Thoracic aorta (tissue), 2 donors: ENCODE measurements around the gene TGFB2. TPM values are rescaled to one million over a fixed set of nuclear protein-coding genes. Genes with fewer than 3 reads are reported as not detected.

Source experiments
- ATAC-seq: fragments of 150-250 bp; one replicate; pipeline ENCODE4 v1.8.0; 2017; ENCODE audit warnings: low read depth; ENCODE audit not compliant: insufficient number of reproducible peaks, low FRiP score
- DNase-seq: peaks from one replicate; pipeline ENCODE4 v3.0.0-alpha.2; 2020; ENCODE audit warnings: low spot score
- H3K27ac ChIP-seq, 2 donors: fragments of 200-600 bp; sonication (generic); 1 replicate in 1 of 2; 2 replicates in 1 of 2; pipeline ENCODE4 v1.5.1; 2016; ENCODE audit warnings: mild to moderate bottlenecking in 2 of 2, moderate library complexity in 2 of 2
- H3K27me3 ChIP-seq: fragments of 200-600 bp; sonication (generic); replicated peaks from 2 replicates; pipeline ENCODE4 v1.6.0; 2016; ENCODE audit warnings: mild to moderate bottlenecking; ENCODE audit not compliant: insufficient read depth
- H3K36me3 ChIP-seq: fragments of 200-600 bp; sonication (generic); one replicate; pipeline ENCODE4 v1.5.1; 2016
- H3K4me1 ChIP-seq, 2 donors: fragments of 200-600 bp; sonication (generic); 1 replicate in 1 of 2; 2 replicates in 1 of 2; pipeline versions ENCODE4 v1.5.1 to v1.6.0; 2016; ENCODE audit warnings: low read depth in 2 of 2, mild to moderate bottlenecking in 1 of 2; ENCODE audit not compliant: control insufficient read depth in 1 of 2
- H3K4me3 ChIP-seq: fragments of 200-600 bp; sonication (generic); 2 replicates; pipeline ENCODE4 v1.5.1; 2016; ENCODE audit warnings: mild to moderate bottlenecking
- H3K9me3 ChIP-seq: fragments of 200-600 bp; sonication (generic); 2 replicates; pipeline ENCODE4 v1.5.1; 2016
- total RNA-seq, 2 donors: library from RNA; depleted of rRNA; stranded (reverse); fragments of >200 nt; gene quantifications; one replicate each; pipeline versions ENCODE4 v1.1.0 to v1.2.3, GENCODE V29; 2016
- TF ChIP-seq, protein P1 (sequence below): fragments of 200-600 bp; sonication (generic); IDR thresholded peaks from one replicate; pipeline ENCODE4 v1.5.1; 2019; ENCODE audit warnings: antibody characterized with exemption

The TGFB2 gene
- total RNA-seq, 2 donors from 2014 or later, result 9.1 to 9.2 TPM

DNA sequence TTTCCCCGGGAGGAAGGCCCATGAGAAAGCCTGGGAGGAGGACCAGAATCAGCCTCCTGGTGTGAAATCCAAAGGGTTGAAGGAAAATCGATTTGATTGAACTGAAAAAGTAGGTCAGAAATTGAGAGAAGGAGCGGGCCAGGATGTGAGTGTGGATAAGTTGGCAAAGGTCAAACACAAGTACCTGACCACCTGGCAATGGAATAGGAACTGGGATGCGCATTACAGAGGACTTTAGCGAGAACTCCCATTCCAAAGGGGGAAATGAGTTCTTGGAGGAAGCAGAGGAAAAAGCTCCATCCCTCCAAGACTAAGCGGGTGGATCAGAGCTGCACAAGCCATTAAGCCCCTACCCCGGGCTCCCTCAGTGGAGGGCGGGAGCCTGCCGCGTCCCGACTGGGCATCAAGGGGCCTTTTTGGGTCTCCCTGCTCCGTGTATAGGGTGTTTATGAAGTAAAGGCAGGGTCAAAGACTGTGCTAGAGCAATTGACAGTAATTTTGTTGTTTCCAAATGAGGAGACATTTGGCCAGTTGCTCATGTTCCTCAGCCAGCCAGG lies 56.4 kb downstream of the TGFB2 start:
- DNase-seq (no peak), ATAC-seq (no peak)
- no peaks in the 10 kb centered on the region for H3K27me3 ChIP-seq
- TF ChIP-seq, protein P1, sequence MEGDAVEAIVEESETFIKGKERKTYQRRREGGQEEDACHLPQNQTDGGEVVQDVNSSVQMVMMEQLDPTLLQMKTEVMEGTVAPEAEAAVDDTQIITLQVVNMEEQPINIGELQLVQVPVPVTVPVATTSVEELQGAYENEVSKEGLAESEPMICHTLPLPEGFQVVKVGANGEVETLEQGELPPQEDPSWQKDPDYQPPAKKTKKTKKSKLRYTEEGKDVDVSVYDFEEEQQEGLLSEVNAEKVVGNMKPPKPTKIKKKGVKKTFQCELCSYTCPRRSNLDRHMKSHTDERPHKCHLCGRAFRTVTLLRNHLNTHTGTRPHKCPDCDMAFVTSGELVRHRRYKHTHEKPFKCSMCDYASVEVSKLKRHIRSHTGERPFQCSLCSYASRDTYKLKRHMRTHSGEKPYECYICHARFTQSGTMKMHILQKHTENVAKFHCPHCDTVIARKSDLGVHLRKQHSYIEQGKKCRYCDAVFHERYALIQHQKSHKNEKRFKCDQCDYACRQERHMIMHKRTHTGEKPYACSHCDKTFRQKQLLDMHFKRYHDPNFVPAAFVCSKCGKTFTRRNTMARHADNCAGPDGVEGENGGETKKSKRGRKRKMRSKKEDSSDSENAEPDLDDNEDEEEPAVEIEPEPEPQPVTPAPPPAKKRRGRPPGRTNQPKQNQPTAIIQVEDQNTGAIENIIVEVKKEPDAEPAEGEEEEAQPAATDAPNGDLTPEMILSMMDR, result no peak
- H3K27ac ChIP-seq, result no peak overlapping the region
- H3K36me3 ChIP-seq, result no peaks in the 10 kb centered on the region
- no peaks in the 10 kb centered on the region for H3K9me3 ChIP-seq
- no peak overlapping the region for H3K4me3 ChIP-seq
- H3K4me1 ChIP-seq, result peaks cover 6 to 18% of the 10 kb centered on the region in 2 donors

DNA sequence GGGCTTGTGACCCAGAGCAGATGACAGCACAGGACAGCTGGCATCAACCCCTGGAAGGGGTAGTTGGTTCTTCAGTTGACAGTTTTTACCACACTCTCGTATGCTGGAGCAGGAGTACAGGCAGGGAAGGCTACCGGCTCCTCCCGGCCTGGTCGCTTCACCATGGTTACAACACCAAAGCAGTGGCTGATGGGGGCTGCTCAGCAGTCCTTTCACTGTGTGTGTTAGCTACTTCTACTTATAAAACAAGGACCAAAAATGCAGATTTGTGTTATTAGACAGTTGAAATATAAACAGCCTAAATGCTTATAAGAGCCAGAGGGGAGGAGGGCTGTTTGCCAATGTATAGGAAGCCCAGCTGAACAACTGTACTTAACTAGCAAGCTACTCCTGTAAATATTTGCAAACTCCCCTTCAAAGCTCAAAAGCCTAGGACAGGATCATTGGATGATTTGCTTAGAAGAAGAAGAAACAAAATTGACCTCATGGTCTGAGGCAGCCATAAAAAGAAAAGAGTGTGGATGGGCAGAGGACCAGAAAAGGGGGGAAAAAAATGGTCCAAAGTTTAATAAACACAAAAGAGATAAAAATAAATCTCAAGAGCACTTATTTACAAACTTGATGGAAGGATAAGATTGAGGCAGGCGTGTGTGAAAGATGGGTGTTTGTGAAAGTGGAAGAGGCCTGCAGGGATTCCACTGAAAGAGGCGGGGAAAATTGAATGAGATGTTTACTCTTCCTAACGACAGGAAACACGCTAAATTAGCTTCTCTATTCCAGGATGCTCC lies 57.1 kb downstream of the TGFB2 start:
- Histone ChIP-seq H3K4me1 (peaks cover 6 to 18% of the 10 kb centered on the region in 2 donors), H3K27me3 (no peaks in the 10 kb centered on the region), H3K4me3 (no peak overlapping the region), H3K36me3 (no peaks in the 10 kb centered on the region), H3K27ac (no peak overlapping the region), H3K9me3 (no peaks in the 10 kb centered on the region)
- ATAC-seq, result no peak
- no peak for DNase-seq
- TF ChIP-seq, protein P1, result no peak

DNA sequence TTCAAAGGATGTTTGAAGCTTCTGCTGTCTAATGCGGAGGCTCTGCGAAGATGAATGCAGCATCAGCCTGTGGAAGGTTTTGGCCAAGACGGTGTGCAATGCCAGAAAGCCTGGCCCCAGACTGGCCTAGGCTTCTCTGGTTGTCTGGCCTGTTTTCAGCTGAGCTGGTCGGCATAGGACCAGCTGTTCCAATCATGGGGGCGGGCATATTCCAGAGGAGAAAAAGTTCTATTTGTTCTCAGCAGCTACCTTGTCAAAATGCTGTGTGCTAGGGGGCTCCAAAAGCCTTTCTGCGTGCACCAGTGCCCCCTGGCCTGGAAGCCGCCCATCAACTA lies 57.6 kb downstream of the TGFB2 start:
- no peaks in the 10 kb centered on the region for H3K36me3 ChIP-seq
- no peak overlapping the region for H3K27ac ChIP-seq
- H3K4me3 ChIP-seq, result no peak overlapping the region
- ATAC-seq (no peak), DNase-seq (no peak)
- peaks cover 6 to 18% of the 10 kb centered on the region in 2 donors for H3K4me1 ChIP-seq
- H3K27me3 ChIP-seq, result no peaks in the 10 kb centered on the region
- TF ChIP-seq, protein P1, result no peak
- H3K9me3 ChIP-seq, result no peaks in the 10 kb centered on the region

DNA sequence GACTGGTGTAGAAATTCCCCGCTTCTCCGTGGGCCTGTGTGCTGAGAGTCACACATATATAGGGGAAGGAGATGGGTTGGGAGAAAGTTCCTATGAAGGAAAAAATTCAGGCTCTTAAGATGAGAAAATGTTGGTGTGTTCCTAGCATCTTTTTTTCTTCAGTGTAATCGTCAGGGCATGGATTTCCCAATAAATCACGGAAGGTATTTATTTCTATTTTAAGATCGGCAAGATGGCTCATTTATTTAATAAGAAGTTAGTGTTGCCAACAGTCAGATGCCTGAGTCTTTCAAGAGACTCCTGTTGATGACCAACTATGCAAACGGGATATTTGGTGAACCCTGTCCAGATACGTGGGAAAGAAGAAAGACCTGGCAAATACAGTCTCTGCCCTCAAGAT lies 58.2 kb downstream of the TGFB2 start:
- no peaks in the 10 kb centered on the region for H3K9me3 ChIP-seq
- no peak for DNase-seq
- no peaks in the 10 kb centered on the region for H3K36me3 ChIP-seq
- H3K27ac ChIP-seq, result no peak overlapping the region
- H3K4me1 ChIP-seq, result peaks cover 6 to 18% of the 10 kb centered on the region in 2 donors
- no peak overlapping the region for H3K4me3 ChIP-seq
- TF ChIP-seq, protein P1, result no peak
- no peak for ATAC-seq
- H3K27me3 ChIP-seq, result no peaks in the 10 kb centered on the region

DNA sequence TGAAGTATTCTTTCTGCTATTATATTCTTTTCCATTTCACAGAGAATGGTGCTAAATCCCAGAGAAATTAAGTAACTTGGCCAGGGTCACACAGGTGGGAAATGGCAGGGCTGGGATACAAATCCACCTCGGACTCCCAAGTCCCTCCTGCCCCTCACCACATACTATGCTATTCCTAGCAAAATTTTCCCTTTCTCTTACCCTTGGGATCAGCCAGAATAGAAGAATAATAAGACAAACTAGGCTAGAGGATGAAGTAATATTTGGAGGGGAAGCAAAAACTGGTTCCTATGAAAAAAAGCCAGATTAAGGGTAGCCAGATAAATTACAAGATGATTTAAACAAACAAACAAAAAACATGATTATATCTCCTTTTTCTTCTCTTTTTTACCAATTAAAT lies 62.5 kb downstream of the TGFB2 start:
- ATAC-seq (no peak), DNase-seq (no peak)
- Histone ChIP-seq H3K27ac (no peak overlapping the region), H3K36me3 (no peaks in the 10 kb centered on the region), H3K9me3 (no peaks in the 10 kb centered on the region), H3K27me3 (no peaks in the 10 kb centered on the region), H3K4me3 (no peak overlapping the region), H3K4me1 (peaks cover 4 to 16% of the 10 kb centered on the region in 2 donors)
- TF ChIP-seq, protein P1, result no peak
